Calu3 (cell line): ENCODE measurements around the gene RRP1. TPM values are rescaled to one million over a fixed set of nuclear protein-coding genes. Genes with fewer than 3 reads are reported as not detected.

ENCODE experiments used
- BruUV-seq: library from RNA; stranded (reverse); fragments of 400-500 nt; replicated peaks from 2 replicates; lab custom pipeline; 2021; lab: Mats Ljungman, UMichigan
- CTCF ChIA-PET: fragments of 300-600 bp; sonication (Branson Sonifier 250); formaldehyde crosslinking; loops from one replicate; lab custom pipeline; 2022; ENCODE audit warnings: antibody characterized with exemption; lab: Charles Lee
- DNase-seq: peaks from one replicate; pipeline ENCODE4 v3.0.0; 2022
- H3K27ac Mint-ChIP-seq: one replicate; pipeline ENCODE4 v1.8.0; 2022; ENCODE audit warnings: mixed read lengths; ENCODE audit not compliant: unreplicated experiment
- H3K27me3 Mint-ChIP-seq: one replicate; pipeline ENCODE4 v1.8.0; 2022; ENCODE audit warnings: mixed read lengths; ENCODE audit not compliant: unreplicated experiment
- H3K36me3 Mint-ChIP-seq: one replicate; pipeline ENCODE4 v1.8.0; 2022; ENCODE audit warnings: mild to moderate bottlenecking, moderate library complexity, mixed read lengths; ENCODE audit not compliant: insufficient read depth, unreplicated experiment
- H3K4me1 Mint-ChIP-seq: one replicate; pipeline ENCODE4 v1.8.0; 2022; ENCODE audit warnings: mild to moderate bottlenecking, low read depth, mixed read lengths; ENCODE audit not compliant: unreplicated experiment
- H3K4me3 Mint-ChIP-seq: one replicate; pipeline ENCODE4 v1.8.0; 2022; ENCODE audit warnings: mild to moderate bottlenecking, low read depth, moderate library complexity, mixed read lengths; ENCODE audit not compliant: unreplicated experiment
- H3K9me3 Mint-ChIP-seq: one replicate; pipeline ENCODE4 v1.8.0; 2022; ENCODE audit warnings: low read depth, mixed read lengths; ENCODE audit not compliant: unreplicated experiment
- CTCF ChIP-seq: fragments of 200-600 bp; IDR thresholded peaks from one replicate; pipeline ENCODE4 v1.8.0; 2022; ENCODE audit warnings: antibody characterized with exemption; ENCODE audit not compliant: unreplicated experiment
- intact Hi-C: fragments of 100-400 bp; cut with micrococcal nuclease; formaldehyde crosslinking; loops from one replicate; pipeline ENCODE4 v1.10.0; 2022; ENCODE audit not compliant: unreplicated experiment
- total RNA-seq: library from RNA; stranded (reverse); gene quantifications from 2 replicates; pipeline ENCODE4 v1.2.3, GENCODE V29; 2022

RRP1 gene
- total RNA-seq, 1 experiment from 2014 or later: 37.2 TPM

- H3K27ac Mint-ChIP-seq: no peak overlapping the region
- DNase-seq: no peak
- CTCF ChIA-PET: no interaction called here
- no peaks in the 10 kb centered on the region for H3K4me1 Mint-ChIP-seq
- H3K36me3 Mint-ChIP-seq: peaks cover 30% of the 10 kb centered on the region
- no TSS peak for BruUV-seq
- no peak for TF ChIP-seq CTCF
- intact Hi-C loops: no loop called here
- no peaks in the 10 kb centered on the region for H3K9me3 Mint-ChIP-seq
- no peak overlapping the region for H3K4me3 Mint-ChIP-seq
- H3K27me3 Mint-ChIP-seq: no peaks in the 10 kb centered on the region
Observed at GRCh38 chr21:43760391-43760958, 28.9 kb upstream of the RRP1 start.

GRCh38 chr21:43761886-43762285 is 27.5 kb upstream of the RRP1 start:
- Mint-ChIP-seq H3K9me3 (no peaks in the 10 kb centered on the region), H3K27me3 (no peaks in the 10 kb centered on the region), H3K36me3 (peaks cover 29% of the 10 kb centered on the region), H3K4me3 (no peak overlapping the region), H3K4me1 (no peaks in the 10 kb centered on the region), H3K27ac (no peak overlapping the region)
- DNase-seq: no peak
- intact Hi-C loops: no loop called here
- BruUV-seq: no TSS peak
- no peak for TF ChIP-seq CTCF
- CTCF ChIA-PET: no interaction called here

GRCh38 chr21:43762303-43763128 is 26.9 kb upstream of the RRP1 start:
- no TSS peak for BruUV-seq
- no peaks in the 10 kb centered on the region for H3K27me3 Mint-ChIP-seq
- peaks cover 1% of the 10 kb centered on the region for H3K4me1 Mint-ChIP-seq
- H3K27ac Mint-ChIP-seq: no peak overlapping the region
- no peak overlapping the region for H3K4me3 Mint-ChIP-seq
- no peaks in the 10 kb centered on the region for H3K9me3 Mint-ChIP-seq
- intact Hi-C loops: no loop called here
- no peak for TF ChIP-seq CTCF
- H3K36me3 Mint-ChIP-seq: peaks cover 32% of the 10 kb centered on the region
- no peak for DNase-seq
- CTCF ChIA-PET: no interaction called here

- intact Hi-C loops: no loop called here
- BruUV-seq: no TSS peak
- Mint-ChIP-seq H3K4me3 (no peak overlapping the region), H3K27ac (no peak overlapping the region), H3K4me1 (peaks cover 16% of the 10 kb centered on the region), H3K27me3 (no peaks in the 10 kb centered on the region), H3K36me3 (peaks cover 47% of the 10 kb centered on the region), H3K9me3 (no peaks in the 10 kb centered on the region)
- no peak for DNase-seq
- no peak for TF ChIP-seq CTCF
- CTCF ChIA-PET: no interaction called here
Observed at GRCh38 chr21:43763901-43764523, 25.4 kb upstream of the RRP1 start.
